PC-3 (cell line): ENCODE measurements around the gene PCCA. TPM values are rescaled to one million over a fixed set of nuclear protein-coding genes. Genes with fewer than 3 reads are reported as not detected.
A peak's percentile ranks its signal among the peaks of the same experiment; 100 is the strongest.

ENCODE experiments used
- ATAC-seq: fragments of 200-7000 bp; cut with Tn5 transposase; 2 replicates; pipeline ENCODE4 v1.9.1; 2020; ENCODE audit warnings: mild to moderate bottlenecking, moderate library complexity
- BruUV-seq: library from RNA; stranded (reverse); fragments of 400-500 nt; replicated peaks from 2 replicates; lab custom pipeline; 2021; lab: Mats Ljungman, UMichigan
- CTCF ChIA-PET: fragments of 300-600 bp; sonication (Branson Sonifier 250); formaldehyde crosslinking; loops from one replicate; lab custom pipeline; 2022; ENCODE audit warnings: antibody characterized with exemption; lab: Charles Lee
- POLR2A ChIA-PET: fragments of 300-600 bp; sonication (Branson Sonifier 250); formaldehyde crosslinking; loops from one replicate; lab custom pipeline; 2022; ENCODE audit warnings: antibody characterized with exemption; ENCODE audit not compliant: unreplicated experiment; lab: Charles Lee
- DNase-seq: peaks from one replicate; pipeline ENCODE4 v3.0.0-alpha.2; 2015
- H2AFZ ChIP-seq: fragments of 300-600 bp; sonication (generic); 2 replicates; pipeline ENCODE4 v1.6.0; 2016; ENCODE audit warnings: antibody characterized with exemption, low read length
- H3F3A ChIP-seq: fragments of 300-600 bp; sonication (generic); one replicate; pipeline ENCODE4 v1.6.0; 2017; ENCODE audit warnings: antibody characterized with exemption, low read length, control low read depth, mild to moderate bottlenecking; ENCODE audit not compliant: unreplicated experiment
- H3K27ac ChIP-seq: fragments of 300-600 bp; sonication (generic); 2 replicates; pipeline ENCODE4 v1.5.1; 2016; ENCODE audit warnings: mild to moderate bottlenecking, low read length
- H3K27me3 ChIP-seq: fragments of 300-600 bp; sonication (generic); 2 replicates; pipeline ENCODE4 v1.6.1; 2016; ENCODE audit warnings: low read length, mixed read lengths
- H3K36me3 ChIP-seq: fragments of 300-600 bp; sonication (generic); 2 replicates; pipeline ENCODE4 v1.6.1; 2016; ENCODE audit warnings: low read depth, mixed run types, low read length, mixed read lengths
- H3K4me1 ChIP-seq: fragments of 300-600 bp; sonication (generic); 2 replicates; pipeline ENCODE4 v1.5.1; 2016; ENCODE audit warnings: low read length; ENCODE audit not compliant: insufficient read depth
- H3K4me2 ChIP-seq: fragments of 300-600 bp; sonication (generic); 2 replicates; pipeline ENCODE4 v1.6.0; 2016; ENCODE audit warnings: low read length
- H3K4me3 ChIP-seq: fragments of 300-600 bp; sonication (generic); 2 replicates; pipeline ENCODE4 v1.5.1; 2016; ENCODE audit warnings: mild to moderate bottlenecking, low read length, mixed read lengths
- H3K79me2 ChIP-seq: fragments of 300-600 bp; sonication (generic); 2 replicates; pipeline ENCODE4 v1.6.1; 2017; ENCODE audit warnings: low read length, mixed read lengths
- H3K9ac ChIP-seq: fragments of 300-600 bp; sonication (generic); 2 replicates; pipeline ENCODE4 v1.6.0; 2016; ENCODE audit warnings: mild to moderate bottlenecking, low read length
- H3K9me2 ChIP-seq: fragments of 300-600 bp; sonication (generic); replicated peaks from 2 replicates; pipeline ENCODE4 v1.6.1; 2016; ENCODE audit warnings: mixed run types, low read length, mixed read lengths
- H3K9me3 ChIP-seq: fragments of 300-600 bp; sonication (generic); 2 replicates; pipeline ENCODE4 v1.6.1; 2016; ENCODE audit warnings: low read length, mixed read lengths
- H4K20me1 ChIP-seq: fragments of 300-600 bp; sonication (generic); 2 replicates; pipeline ENCODE4 v1.6.1; 2016; ENCODE audit warnings: low read length, mixed read lengths
- EZH2 ChIP-seq: fragments of 300-600 bp; sonication (generic); IDR thresholded peaks from one replicate; pipeline ENCODE4 v1.6.1; 2017; ENCODE audit warnings: antibody characterized with exemption, mild to moderate bottlenecking, low read length; ENCODE audit not compliant: unreplicated experiment
- EZH2phosphoT487 ChIP-seq: fragments of 300-600 bp; sonication (generic); IDR thresholded peaks from 2 replicates; pipeline ENCODE4 v1.6.1; 2018; ENCODE audit warnings: mild to moderate bottlenecking, antibody characterized with exemption, low read length, borderline replicate concordance
- intact Hi-C: fragments of 100-400 bp; cut with micrococcal nuclease; formaldehyde crosslinking; loops from 2 replicates; pipeline ENCODE4 v1.9.0; 2023
- total RNA-seq: library from RNA; depleted of rRNA; stranded (reverse); fragments of >200 nt; gene quantifications from 2 replicates; pipeline ENCODE4 v1.2.3, GENCODE V29; 2014
- TF ChIP-seq, protein P1 (sequence below): fragments of 300-600 bp; sonication (generic); conservative IDR thresholded peaks from 2 replicates; pipeline ENCODE4 v1.5.1; 2017; ENCODE audit warnings: antibody characterized with exemption, low read depth, mild to moderate bottlenecking, low read length

The PCCA gene
- total RNA-seq, 1 experiment from 2014 or later: 10.5 TPM

DNA sequence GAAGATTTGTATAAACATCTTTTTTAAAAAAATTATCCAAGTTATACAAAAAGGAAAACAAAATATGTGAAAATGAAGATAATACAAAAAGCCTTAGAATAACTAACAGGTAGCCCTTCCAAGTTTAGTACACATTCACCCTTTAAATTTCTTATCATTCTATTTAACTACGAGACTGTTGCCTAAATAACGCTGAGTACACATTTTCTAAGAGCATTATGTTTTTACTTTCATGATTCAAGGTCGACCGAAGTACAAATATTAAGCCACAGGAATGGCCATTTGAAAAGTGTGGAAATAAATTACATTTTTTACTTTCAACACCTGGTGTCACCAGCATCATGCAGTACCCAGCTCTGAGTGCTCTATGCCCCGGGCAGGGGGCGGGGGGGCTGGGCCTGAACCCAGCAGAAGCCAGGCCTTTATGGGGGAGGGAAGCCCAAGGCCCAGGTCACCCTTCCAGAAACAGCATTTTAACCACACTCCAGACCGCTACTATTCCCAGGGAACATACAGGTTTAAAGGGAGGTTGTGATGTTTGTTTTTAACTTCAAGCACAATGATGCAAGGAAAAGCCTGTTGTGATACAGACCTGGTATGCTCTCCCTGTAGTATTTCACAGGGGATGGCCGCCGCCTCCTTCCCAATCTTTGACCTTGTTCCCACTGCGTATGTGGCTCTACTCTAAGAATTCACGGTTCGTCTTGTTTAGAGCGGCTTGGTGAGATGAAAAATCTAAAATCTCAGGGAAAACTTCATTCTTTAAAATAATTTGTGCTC is 475.7 kb downstream of the PCCA start:
- Histone ChIP-seq H3K9ac (no peak overlapping the region), H4K20me1 (no peaks in the 10 kb centered on the region), H3F3A (no peaks in the 10 kb centered on the region), H3K27ac (no peak overlapping the region), H3K9me2 (no peaks in the 10 kb centered on the region), H3K4me3 (no peak overlapping the region), H3K27me3 (no peaks in the 10 kb centered on the region), H3K9me3 (no peaks in the 10 kb centered on the region), H3K36me3 (no peaks in the 10 kb centered on the region), H3K4me1 (peaks cover 11% of the 10 kb centered on the region), H2AFZ (no peak overlapping the region), H3K79me2 (no peaks in the 10 kb centered on the region), H3K4me2 (no peak overlapping the region)
- DNase-seq (no peak), ATAC-seq (no peak)
- intact Hi-C loops: no loop called here
- CTCF ChIA-PET: no interaction called here
- POLR2A ChIA-PET: no interaction called here
- no TSS peak for BruUV-seq
- no peak for TF ChIP-seq EZH2
- no peak for TF ChIP-seq EZH2phosphoT487
- TF ChIP-seq, protein P1, sequence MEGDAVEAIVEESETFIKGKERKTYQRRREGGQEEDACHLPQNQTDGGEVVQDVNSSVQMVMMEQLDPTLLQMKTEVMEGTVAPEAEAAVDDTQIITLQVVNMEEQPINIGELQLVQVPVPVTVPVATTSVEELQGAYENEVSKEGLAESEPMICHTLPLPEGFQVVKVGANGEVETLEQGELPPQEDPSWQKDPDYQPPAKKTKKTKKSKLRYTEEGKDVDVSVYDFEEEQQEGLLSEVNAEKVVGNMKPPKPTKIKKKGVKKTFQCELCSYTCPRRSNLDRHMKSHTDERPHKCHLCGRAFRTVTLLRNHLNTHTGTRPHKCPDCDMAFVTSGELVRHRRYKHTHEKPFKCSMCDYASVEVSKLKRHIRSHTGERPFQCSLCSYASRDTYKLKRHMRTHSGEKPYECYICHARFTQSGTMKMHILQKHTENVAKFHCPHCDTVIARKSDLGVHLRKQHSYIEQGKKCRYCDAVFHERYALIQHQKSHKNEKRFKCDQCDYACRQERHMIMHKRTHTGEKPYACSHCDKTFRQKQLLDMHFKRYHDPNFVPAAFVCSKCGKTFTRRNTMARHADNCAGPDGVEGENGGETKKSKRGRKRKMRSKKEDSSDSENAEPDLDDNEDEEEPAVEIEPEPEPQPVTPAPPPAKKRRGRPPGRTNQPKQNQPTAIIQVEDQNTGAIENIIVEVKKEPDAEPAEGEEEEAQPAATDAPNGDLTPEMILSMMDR: no peak

GRCh38 chr13:100565286-100565685 is 476.4 kb downstream of the PCCA start:
- TF ChIP-seq EZH2phosphoT487: no peak
- no peak for TF ChIP-seq EZH2
- TF ChIP-seq, protein P1: no peak
- Histone ChIP-seq H3K4me3 (no peak overlapping the region), H3K9me3 (no peaks in the 10 kb centered on the region), H2AFZ (no peak overlapping the region), H3K27me3 (no peaks in the 10 kb centered on the region), H3K36me3 (no peaks in the 10 kb centered on the region), H3K9ac (no peak overlapping the region), H3K4me2 (no peak overlapping the region), H3K79me2 (no peaks in the 10 kb centered on the region), H3K4me1 (peaks cover 11% of the 10 kb centered on the region), H4K20me1 (no peaks in the 10 kb centered on the region), H3F3A (no peaks in the 10 kb centered on the region), H3K9me2 (no peaks in the 10 kb centered on the region), H3K27ac (no peak overlapping the region)
- DNase-seq: no peak
- intact Hi-C loops: no loop called here
- no TSS peak for BruUV-seq
- ChIA-PET CTCF (no interaction called here), POLR2A (no interaction called here)
- no peak for ATAC-seq

GRCh38 chr13:100566543-100566942 is 477.6 kb downstream of the PCCA start:
- intact Hi-C loops: no loop called here
- TF ChIP-seq, protein P1: no peak
- TF ChIP-seq EZH2 (no peak), EZH2phosphoT487 (no peak)
- H3K9me2 ChIP-seq: no peaks in the 10 kb centered on the region
- CTCF ChIA-PET: no interaction called here
- H3K27ac ChIP-seq: peak overlapping the region; percentile 51
- no peaks in the 10 kb centered on the region for H3K9me3 ChIP-seq
- H3K79me2 ChIP-seq: no peaks in the 10 kb centered on the region
- peak; percentile 73 for ATAC-seq
- BruUV-seq: no TSS peak
- H3K27me3 ChIP-seq: no peaks in the 10 kb centered on the region
- peaks cover 11% of the 10 kb centered on the region for H3K4me1 ChIP-seq
- no peaks in the 10 kb centered on the region for H3F3A ChIP-seq
- H3K4me2 ChIP-seq: no peak overlapping the region
- DNase-seq: peak; percentile 69
- no peaks in the 10 kb centered on the region for H3K36me3 ChIP-seq
- no peaks in the 10 kb centered on the region for H4K20me1 ChIP-seq
- POLR2A ChIA-PET: no interaction called here
- no peak overlapping the region for H3K4me3 ChIP-seq
- H2AFZ ChIP-seq: no peak overlapping the region
- no peak overlapping the region for H3K9ac ChIP-seq
